PC-3 (cell line): ENCODE data around the gene CLCF1. TPM values are rescaled to one million over a fixed set of nuclear protein-coding genes. Genes with fewer than 3 reads are reported as not detected.

Source experiments
- ATAC-seq: fragments of 200-7000 bp; cut with Tn5 transposase; 2 replicates; pipeline ENCODE4 v1.9.1; 2020; ENCODE audit warnings: mild to moderate bottlenecking, moderate library complexity
- BruUV-seq: library from RNA; stranded (reverse); fragments of 400-500 nt; replicated peaks from 2 replicates; lab custom pipeline; 2021; lab: Mats Ljungman, UMichigan
- CTCF ChIA-PET: fragments of 300-600 bp; sonication (Branson Sonifier 250); formaldehyde crosslinking; loops from one replicate; lab custom pipeline; 2022; ENCODE audit warnings: antibody characterized with exemption; lab: Charles Lee
- POLR2A ChIA-PET: fragments of 300-600 bp; sonication (Branson Sonifier 250); formaldehyde crosslinking; loops from one replicate; lab custom pipeline; 2022; ENCODE audit warnings: antibody characterized with exemption; ENCODE audit not compliant: unreplicated experiment; lab: Charles Lee
- DNase-seq: peaks from one replicate; pipeline ENCODE4 v3.0.0-alpha.2; 2015
- H2AFZ ChIP-seq: fragments of 300-600 bp; sonication (generic); 2 replicates; pipeline ENCODE4 v1.6.0; 2016; ENCODE audit warnings: antibody characterized with exemption, low read length
- H3F3A ChIP-seq: fragments of 300-600 bp; sonication (generic); one replicate; pipeline ENCODE4 v1.6.0; 2017; ENCODE audit warnings: antibody characterized with exemption, low read length, control low read depth, mild to moderate bottlenecking; ENCODE audit not compliant: unreplicated experiment
- H3K27ac ChIP-seq: fragments of 300-600 bp; sonication (generic); 2 replicates; pipeline ENCODE4 v1.5.1; 2016; ENCODE audit warnings: mild to moderate bottlenecking, low read length
- H3K27me3 ChIP-seq: fragments of 300-600 bp; sonication (generic); 2 replicates; pipeline ENCODE4 v1.6.1; 2016; ENCODE audit warnings: low read length, mixed read lengths
- H3K36me3 ChIP-seq: fragments of 300-600 bp; sonication (generic); 2 replicates; pipeline ENCODE4 v1.6.1; 2016; ENCODE audit warnings: low read depth, mixed run types, low read length, mixed read lengths
- H3K4me1 ChIP-seq: fragments of 300-600 bp; sonication (generic); 2 replicates; pipeline ENCODE4 v1.5.1; 2016; ENCODE audit warnings: low read length; ENCODE audit not compliant: insufficient read depth
- H3K4me2 ChIP-seq: fragments of 300-600 bp; sonication (generic); 2 replicates; pipeline ENCODE4 v1.6.0; 2016; ENCODE audit warnings: low read length
- H3K4me3 ChIP-seq: fragments of 300-600 bp; sonication (generic); 2 replicates; pipeline ENCODE4 v1.5.1; 2016; ENCODE audit warnings: mild to moderate bottlenecking, low read length, mixed read lengths
- H3K79me2 ChIP-seq: fragments of 300-600 bp; sonication (generic); 2 replicates; pipeline ENCODE4 v1.6.1; 2017; ENCODE audit warnings: low read length, mixed read lengths
- H3K9ac ChIP-seq: fragments of 300-600 bp; sonication (generic); 2 replicates; pipeline ENCODE4 v1.6.0; 2016; ENCODE audit warnings: mild to moderate bottlenecking, low read length
- H3K9me2 ChIP-seq: fragments of 300-600 bp; sonication (generic); replicated peaks from 2 replicates; pipeline ENCODE4 v1.6.1; 2016; ENCODE audit warnings: mixed run types, low read length, mixed read lengths
- H3K9me3 ChIP-seq: fragments of 300-600 bp; sonication (generic); 2 replicates; pipeline ENCODE4 v1.6.1; 2016; ENCODE audit warnings: low read length, mixed read lengths
- H4K20me1 ChIP-seq: fragments of 300-600 bp; sonication (generic); 2 replicates; pipeline ENCODE4 v1.6.1; 2016; ENCODE audit warnings: low read length, mixed read lengths
- CTCF ChIP-seq: fragments of 300-600 bp; sonication (generic); conservative IDR thresholded peaks from 2 replicates; pipeline ENCODE4 v1.5.1; 2017; ENCODE audit warnings: antibody characterized with exemption, low read depth, mild to moderate bottlenecking, low read length
- EZH2 ChIP-seq: fragments of 300-600 bp; sonication (generic); IDR thresholded peaks from one replicate; pipeline ENCODE4 v1.6.1; 2017; ENCODE audit warnings: antibody characterized with exemption, mild to moderate bottlenecking, low read length; ENCODE audit not compliant: unreplicated experiment
- EZH2phosphoT487 ChIP-seq: fragments of 300-600 bp; sonication (generic); IDR thresholded peaks from 2 replicates; pipeline ENCODE4 v1.6.1; 2018; ENCODE audit warnings: mild to moderate bottlenecking, antibody characterized with exemption, low read length, borderline replicate concordance
- intact Hi-C: fragments of 100-400 bp; cut with micrococcal nuclease; formaldehyde crosslinking; loops from 2 replicates; pipeline ENCODE4 v1.9.0; 2023
- total RNA-seq: library from RNA; depleted of rRNA; stranded (reverse); fragments of >200 nt; gene quantifications from 2 replicates; pipeline ENCODE4 v1.2.3, GENCODE V29; 2014

The CLCF1 gene
- total RNA-seq, 1 experiment from 2014 or later, result 48.3 TPM

- Histone ChIP-seq H3K4me2 (peak overlapping the region; percentile 96), H3K36me3 (peaks cover 16% of the 10 kb centered on the region; the same call in 1 of the 2 replicates), H3K27ac (peak overlapping the region; percentile 100), H3F3A (peaks cover 9% of the 10 kb centered on the region), H4K20me1 (peaks cover 32% of the 10 kb centered on the region), H2AFZ (peak overlapping the region; percentile 42; the same call in 1 of the 2 replicates), H3K4me3 (peak overlapping the region; percentile 90), H3K9ac (peak overlapping the region; percentile 100), H3K9me2 (no peaks in the 10 kb centered on the region), H3K79me2 (peaks cover 52% of the 10 kb centered on the region), H3K4me1 (peaks cover 66% of the 10 kb centered on the region), H3K9me3 (no peaks in the 10 kb centered on the region), H3K27me3 (no peaks in the 10 kb centered on the region)
- TF ChIP-seq EZH2 (no peak), EZH2phosphoT487 (no peak; the same call in 1 of the 2 replicates), CTCF (peak; percentile 64)
- ATAC-seq (peak; percentile 64), DNase-seq (peak; percentile 99)
- ChIA-PET CTCF (interaction anchor here (0.6 to 2.8 kb wide), 10 partner anchors 8 to 204 kb away, joined by 3 to 16 read pairs (median 6); partner anchors contain the start of genes POLD4 and RAD9A), POLR2A (interaction anchor here (0.5 to 1.6 kb wide), 12 partner anchors 11 to 1269 kb away, joined by 3 to 32 read pairs (median 4); partner anchors contain the start of genes ANKRD13D, POLD4 and PPP1CA)
- intact Hi-C loops, result loop anchor here (1.0 to 5.0 kb wide), 3 partner anchors 21 to 112 kb away; partner anchors contain the start of gene POLD4
- BruUV-seq, result no TSS peak
Measured at GRCh38 chr11:67373648-67374570, 511 bp upstream of the CLCF1 start.

GRCh38 chr11:67372321-67372992, 941 bp downstream of the CLCF1 start:
- Histone ChIP-seq H3K4me2 (peak overlapping the region; percentile 96), H3K36me3 (peaks cover 22% of the 10 kb centered on the region; the same call in 1 of the 2 replicates), H4K20me1 (peaks cover 46% of the 10 kb centered on the region), H3K4me1 (peaks cover 51% of the 10 kb centered on the region), H3K4me3 (peak overlapping the region; percentile 90), H2AFZ (no peak overlapping the region), H3K9ac (peak overlapping the region; percentile 100), H3K27ac (peak overlapping the region; percentile 100), H3K27me3 (no peaks in the 10 kb centered on the region), H3K79me2 (peaks cover 60% of the 10 kb centered on the region), H3F3A (peaks cover 13% of the 10 kb centered on the region), H3K9me2 (no peaks in the 10 kb centered on the region), H3K9me3 (no peaks in the 10 kb centered on the region)
- POLR2A ChIA-PET, result no interaction called here
- no peak for DNase-seq
- no TSS peak for BruUV-seq
- intact Hi-C loops, result loop anchor here (5.0 kb wide), 1 partner anchor 110 kb away; no protein-coding TSS in a partner anchor
- peak; percentile 1; the same call in 1 of the 2 replicates for ATAC-seq
- no peak for TF ChIP-seq CTCF
- TF ChIP-seq EZH2phosphoT487, result no peak
- TF ChIP-seq EZH2, result no peak
- CTCF ChIA-PET, result interaction anchor here (0.5 to 2.8 kb wide), 4 partner anchors 15 to 21 kb away, joined by 5 to 11 read pairs (median 10); partner anchors contain the start of gene POLD4
